ENCODE data around the gene EDN1. TPM values are rescaled to one million over a fixed set of nuclear protein-coding genes. Genes with fewer than 3 reads are reported as not detected.
"Not testable (repeated sequence)": the region's sequence is repeated elsewhere in the genome, so short reads cannot be mapped to it uniquely, and the experiment has no call there.

Gene EDN1
- total RNA-seq, 1 donor: 1.4 TPM

- H4K20me1 ChIP-seq (ENCODE audit: insufficient read depth, low read length): no peaks in the 10 kb centered on the region
- no peak overlapping the region for H3K4me2 ChIP-seq (ENCODE audit: insufficient read depth, low read length)
- peaks cover 6% of the 10 kb centered on the region for H3K4me1 ChIP-seq (ENCODE audit: insufficient read depth, low read length)
- no peaks in the 10 kb centered on the region for H3K79me2 ChIP-seq (ENCODE audit: insufficient read depth, low read length)
- no peak overlapping the region for H3K27ac ChIP-seq (ENCODE audit: low read depth, low read length)
- DNase-seq (ENCODE audit: insufficient read length, low spot score, missing footprints): no peak
- no peak overlapping the region for H2AFZ ChIP-seq (ENCODE audit: low read length)
- H3K4me3 ChIP-seq (ENCODE audit: insufficient read depth, low read length): no peak overlapping the region
- no peak for TF ChIP-seq CTCF (IDR thresholded peaks at IDR 0.05; ENCODE audit: extremely low read depth, low read depth, low read length)
- H3K9me3 ChIP-seq (ENCODE audit: low read depth, low read length): no peaks in the 10 kb centered on the region
- no peaks in the 10 kb centered on the region for H3K36me3 ChIP-seq (ENCODE audit: insufficient read depth, low read length)
- no peaks in the 10 kb centered on the region for H3K27me3 ChIP-seq (ENCODE audit: insufficient read depth, low read length)
Observed at GRCh38 chr6:12318749-12319148, 28.6 kb downstream of the EDN1 start.

- H3K9me3 ChIP-seq (ENCODE audit: low read depth, low read length); H3K27me3 ChIP-seq (ENCODE audit: insufficient read depth, low read length); H3K4me2 ChIP-seq (ENCODE audit: insufficient read depth, low read length); H3K27ac ChIP-seq (ENCODE audit: low read depth, low read length); H3K4me3 ChIP-seq (ENCODE audit: insufficient read depth, low read length); H3K36me3 ChIP-seq (ENCODE audit: insufficient read depth, low read length); H3K4me1 ChIP-seq (ENCODE audit: insufficient read depth, low read length); H4K20me1 ChIP-seq (ENCODE audit: insufficient read depth, low read length); DNase-seq (ENCODE audit: insufficient read length, low spot score, missing footprints); H3K79me2 ChIP-seq (ENCODE audit: insufficient read depth, low read length); H2AFZ ChIP-seq (ENCODE audit: low read length): not testable (repeated sequence)
Observed at GRCh38 chr6:12320074-12320473, 29.9 kb downstream of the EDN1 start.

- H2AFZ ChIP-seq (ENCODE audit: low read length): peak overlapping the region; percentile 14
Observed at GRCh38 chr6:12324099-12324498, 33.9 kb downstream of the EDN1 start.

GRCh38 chr6:12324748-12325147, 34.6 kb downstream of the EDN1 start:
- Histone ChIP-seq H3K9me3 (ENCODE audit: low read depth, low read length) (no peaks in the 10 kb centered on the region), H3K4me1 (ENCODE audit: insufficient read depth, low read length) (no peaks in the 10 kb centered on the region), H3K27me3 (ENCODE audit: insufficient read depth, low read length) (peaks cover 2% of the 10 kb centered on the region), H3K36me3 (ENCODE audit: insufficient read depth, low read length) (no peaks in the 10 kb centered on the region), H2AFZ (ENCODE audit: low read length) (no peak overlapping the region), H3K4me2 (ENCODE audit: insufficient read depth, low read length) (no peak overlapping the region), H4K20me1 (ENCODE audit: insufficient read depth, low read length) (no peaks in the 10 kb centered on the region), H3K27ac (ENCODE audit: low read depth, low read length) (no peak overlapping the region), H3K79me2 (ENCODE audit: insufficient read depth, low read length) (no peaks in the 10 kb centered on the region), H3K4me3 (ENCODE audit: insufficient read depth, low read length) (no peak overlapping the region)
- no peak for TF ChIP-seq CTCF (IDR thresholded peaks at IDR 0.05; ENCODE audit: extremely low read depth, low read depth, low read length)
- no peak for DNase-seq (ENCODE audit: insufficient read length, low spot score, missing footprints)

More at GRCh38 chr6:12324099-12324498, 33.9 kb downstream of the EDN1 start:
- Histone ChIP-seq H3K9me3 (ENCODE audit: low read depth, low read length) (no peaks in the 10 kb centered on the region), H3K27ac (ENCODE audit: low read depth, low read length) (no peak overlapping the region), H3K27me3 (ENCODE audit: insufficient read depth, low read length) (peaks cover 2% of the 10 kb centered on the region), H3K79me2 (ENCODE audit: insufficient read depth, low read length) (no peaks in the 10 kb centered on the region), H4K20me1 (ENCODE audit: insufficient read depth, low read length) (no peaks in the 10 kb centered on the region), H3K4me2 (ENCODE audit: insufficient read depth, low read length) (no peak overlapping the region), H3K4me1 (ENCODE audit: insufficient read depth, low read length) (no peaks in the 10 kb centered on the region), H3K36me3 (ENCODE audit: insufficient read depth, low read length) (no peaks in the 10 kb centered on the region), H3K4me3 (ENCODE audit: insufficient read depth, low read length) (no peak overlapping the region)
- no peak for TF ChIP-seq CTCF (IDR thresholded peaks at IDR 0.05; ENCODE audit: extremely low read depth, low read depth, low read length)
- peak; percentile 47 for DNase-seq (ENCODE audit: insufficient read length, low spot score, missing footprints)
